Subcutaneous abdominal adipose tissue (tissue), 5 donors: ENCODE measurements around the gene PRKAA1.
"Not testable (repeated sequence)": the region's sequence is repeated elsewhere in the genome, so short reads cannot be mapped to it uniquely, and the experiment has no call there.

Experiments used
- H3K27ac ChIP-seq: one replicate; pipeline ENCODE4 v1.7.0; 2013; ENCODE audit warnings: low read depth, mild to moderate bottlenecking, inconsistent platforms, low read length, moderate library complexity
- H3K27me3 ChIP-seq, 5 donors: one replicate each; pipeline ENCODE4 v1.7.0; 2013; ENCODE audit warnings: low read length in 5 of 5, inconsistent platforms in 1 of 5; ENCODE audit not compliant: control insufficient read depth in 5 of 5, insufficient read depth in 4 of 5
- H3K36me3 ChIP-seq, 5 donors: one replicate each; pipeline ENCODE4 v1.7.0; 2013; ENCODE audit warnings: low read length in 5 of 5; ENCODE audit not compliant: control insufficient read depth in 5 of 5, insufficient read depth in 5 of 5
- H3K4me1 ChIP-seq, 5 donors: one replicate each; pipeline ENCODE4 v1.7.0; 2013; ENCODE audit warnings: low read length in 5 of 5, mild to moderate bottlenecking in 3 of 5, moderate library complexity in 1 of 5; ENCODE audit not compliant: control insufficient read depth in 5 of 5, insufficient read depth in 5 of 5
- H3K4me3 ChIP-seq, 5 donors: one replicate each; pipeline ENCODE4 v1.7.0; 2013; ENCODE audit warnings: low read length in 5 of 5, low read depth in 1 of 5
- H3K9ac ChIP-seq, 5 donors: one replicate each; pipeline ENCODE4 v1.7.0; 2013; ENCODE audit warnings: low read length in 5 of 5, mild to moderate bottlenecking in 4 of 5, moderate library complexity in 3 of 5
- H3K9me3 ChIP-seq, 5 donors: one replicate each; pipeline ENCODE4 v1.7.0; 2013; ENCODE audit warnings: low read length in 5 of 5; ENCODE audit not compliant: control insufficient read depth in 5 of 5
- donor health status: healthy.
- donor health status: healthy.
- donor health status: healthy.
- donor health status: healthy.
- donor health status: healthy.

Gene PRKAA1

GRCh38 chr5:40710575-40710974 lies 87.6 kb downstream of the PRKAA1 start:
- H3K27ac ChIP-seq, H3K9me3 ChIP-seq, H3K27me3 ChIP-seq, H3K4me3 ChIP-seq, H3K36me3 ChIP-seq, H3K9ac ChIP-seq, H3K4me1 ChIP-seq: not testable (repeated sequence)
